Hindlimb muscle (tissue), 1 donor: Measurements from ENCODE around the gene L2HGDH. TPM values are rescaled to one million over a fixed set of nuclear protein-coding genes. Genes with fewer than 3 reads are reported as not detected.
A peak's percentile ranks its signal among the peaks of the same experiment; 100 is the strongest.

Source experiments
- DNase-seq: peaks from one replicate; pipeline ENCODE4 v3.0.0-alpha.2; 2013
- polyA plus RNA-seq: library from polyadenylated mRNA; unstranded; fragments of 120-200 nt; gene quantifications from one replicate; pipeline ENCODE4 v1.2.1, GENCODE V29; 2013; ENCODE audit not compliant: insufficient read length

L2HGDH gene
- polyA plus RNA-seq, 1 donor: 6.7 TPM

DNA sequence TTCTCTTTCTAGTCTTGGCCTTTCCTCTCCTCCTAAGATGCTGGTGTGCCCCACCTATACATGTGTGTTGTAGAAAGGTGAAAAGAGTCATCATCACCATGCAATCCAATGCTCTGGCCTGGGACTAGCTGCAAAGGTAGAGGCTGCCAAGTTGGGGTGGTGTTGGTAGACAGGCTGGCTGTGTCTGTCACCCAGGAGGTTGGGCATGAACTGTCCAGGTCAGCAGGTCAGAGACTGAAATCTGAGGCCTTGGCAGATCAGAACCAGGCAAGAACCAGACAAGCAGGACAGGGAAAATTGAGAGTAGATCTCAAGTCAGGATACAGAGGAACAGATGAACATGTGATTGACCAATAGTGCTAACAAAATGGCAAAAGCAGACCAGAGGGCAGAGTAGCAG is 26.2 kb downstream of the L2HGDH start:
- DNase-seq: no peak

DNA sequence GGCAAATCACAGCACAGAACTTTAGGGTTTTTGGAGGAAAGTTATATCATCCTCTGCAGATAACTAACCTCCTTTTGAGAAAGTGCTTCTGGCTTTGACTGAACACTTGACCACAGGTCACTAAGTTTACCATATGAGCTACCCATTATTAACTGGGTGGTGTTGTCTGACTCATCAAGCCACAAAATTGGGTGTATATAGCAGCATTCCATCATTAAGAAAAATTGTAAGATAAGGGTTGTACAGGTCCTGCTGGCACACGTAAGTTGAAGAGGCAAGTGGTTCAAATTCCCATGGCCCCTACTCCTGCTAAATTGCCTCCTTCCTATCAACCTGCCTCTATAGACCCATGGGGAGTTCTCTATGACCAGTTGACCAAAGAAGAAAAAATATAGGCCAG is 39.5 kb downstream of the L2HGDH start:
- no peak for DNase-seq

DNA sequence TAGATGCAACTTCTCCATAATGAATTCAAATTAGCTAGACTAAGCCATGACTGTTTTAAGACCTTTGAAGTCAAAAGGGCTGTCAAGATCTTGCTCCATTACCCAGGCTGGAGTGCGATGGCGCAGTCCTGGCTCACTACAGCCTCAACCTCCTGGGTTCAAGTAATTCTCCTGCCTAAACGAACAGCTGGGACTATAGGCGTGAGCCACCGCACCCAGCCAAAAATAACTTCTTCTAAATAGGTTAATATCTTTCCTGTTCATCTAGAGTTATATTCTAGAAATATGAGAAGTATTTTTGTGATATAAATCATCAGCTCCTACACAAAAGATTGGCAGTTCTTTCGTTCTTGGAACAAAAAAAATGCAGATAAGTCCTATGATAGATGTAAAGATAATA is 41.1 kb downstream of the L2HGDH start:
- DNase-seq: no peak

DNA sequence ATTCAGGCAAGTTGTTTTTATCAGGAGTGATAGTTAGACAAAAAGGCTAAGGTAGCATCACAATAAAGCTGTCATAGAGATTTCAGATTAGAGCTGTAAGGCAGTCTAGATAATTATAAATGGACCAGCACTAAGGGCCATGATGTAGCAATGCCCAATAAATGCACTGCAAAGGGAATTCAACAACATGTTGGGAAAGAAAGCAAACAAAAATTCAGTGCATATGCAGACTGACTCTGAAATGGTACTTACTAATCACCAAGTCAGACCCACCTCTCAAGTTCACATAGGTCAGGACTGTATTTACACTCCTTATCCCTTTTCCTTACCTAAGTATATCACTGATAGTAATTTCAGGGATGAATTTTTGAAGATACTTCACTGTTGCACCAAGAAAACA is 47.0 kb downstream of the L2HGDH start:
- no peak for DNase-seq

DNA sequence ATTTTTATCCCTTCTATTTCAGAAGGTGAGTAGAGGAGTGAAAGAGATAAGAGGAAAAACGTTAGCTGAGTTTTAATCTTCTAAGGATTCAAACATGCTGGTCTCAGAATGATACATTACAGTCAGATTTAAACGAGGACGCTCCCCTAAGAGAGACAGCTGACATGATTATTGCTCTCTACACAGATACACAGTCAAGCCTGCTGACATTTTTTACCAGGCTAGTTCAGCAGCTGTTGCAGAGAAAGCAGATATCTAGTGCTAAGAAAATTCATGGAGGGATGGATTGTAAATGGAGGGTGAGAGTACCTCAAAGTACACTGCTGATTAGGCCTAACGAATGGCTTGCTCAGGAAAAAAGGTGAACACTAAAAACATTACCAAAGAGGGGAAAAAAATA is 48.7 kb downstream of the L2HGDH start:
- no peak for DNase-seq

DNA sequence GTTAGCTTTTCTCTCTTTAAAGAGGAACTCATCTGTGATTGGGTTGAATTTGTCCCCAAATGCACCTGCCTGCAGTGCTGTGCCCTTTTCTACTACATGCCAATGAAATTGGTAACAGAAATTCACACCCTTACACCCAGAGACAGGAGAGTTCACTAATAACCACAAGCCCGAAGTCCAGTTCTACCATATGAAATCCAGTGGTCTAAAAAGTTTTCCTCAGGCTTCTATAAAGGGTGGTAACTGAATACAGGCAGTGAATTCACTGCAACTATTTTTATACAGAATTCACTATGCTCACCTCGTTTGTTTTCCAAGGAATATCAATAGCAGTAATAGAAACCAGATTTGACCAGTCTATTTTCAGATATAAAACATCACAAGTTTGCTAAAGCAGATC is 49.2 kb downstream of the L2HGDH start:
- DNase-seq: no peak

DNA sequence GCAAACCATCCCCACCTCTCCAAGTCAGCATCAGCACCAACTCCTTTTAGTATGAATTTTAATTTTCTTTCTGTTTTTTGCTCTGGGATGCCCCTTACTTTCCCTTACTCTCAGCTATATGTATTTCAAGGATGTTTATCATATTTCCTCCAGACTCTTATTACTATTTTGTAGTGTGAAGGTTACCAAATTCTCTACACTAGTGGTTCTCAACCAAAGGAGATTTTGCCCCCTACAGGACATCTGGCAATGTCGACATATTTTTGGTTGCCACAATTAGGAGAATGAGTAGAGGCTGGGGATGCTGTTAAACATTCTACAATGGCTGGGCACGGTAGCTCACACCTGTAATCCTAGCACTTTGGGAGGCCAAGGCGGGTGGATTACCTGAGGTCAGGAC is 51.5 kb downstream of the L2HGDH start:
- DNase-seq: no peak

DNA sequence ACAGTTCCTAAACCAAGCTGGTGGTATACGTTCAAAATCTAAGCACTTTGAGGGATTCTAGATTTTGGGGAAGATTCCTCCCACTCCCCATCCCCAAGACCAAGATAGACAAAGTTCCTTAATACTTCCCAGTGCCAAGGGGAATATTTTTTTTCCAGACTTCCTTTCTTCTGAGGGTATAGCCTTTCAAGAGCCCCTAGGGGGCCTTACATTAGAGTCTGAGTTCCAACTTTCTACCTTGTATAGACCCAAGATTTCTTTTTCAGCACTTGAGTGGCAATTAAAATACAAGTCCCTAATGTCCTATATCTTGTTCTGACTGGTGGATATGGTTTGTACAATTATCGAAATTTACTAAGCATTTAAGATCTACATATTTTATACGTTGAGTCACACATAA is 52.0 kb downstream of the L2HGDH start:
- no peak for DNase-seq

DNA sequence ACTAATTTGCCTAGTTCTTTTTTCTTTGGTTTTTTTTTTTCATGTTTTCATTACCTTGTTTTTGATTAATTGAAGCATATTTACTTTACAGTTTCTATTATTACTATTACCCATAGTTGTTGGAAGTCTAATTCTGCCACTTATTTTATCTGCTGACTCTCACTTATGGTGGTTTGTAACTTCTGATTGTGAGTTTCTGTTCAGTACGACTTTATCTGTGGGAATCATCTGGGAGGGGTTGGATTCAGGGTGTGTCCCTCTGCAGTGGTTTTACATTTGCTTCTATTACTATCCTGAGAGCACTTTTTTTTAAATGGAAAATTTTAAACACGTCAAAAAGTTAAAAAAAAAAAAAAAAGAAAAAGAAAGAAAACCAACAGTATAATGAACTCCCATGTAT is 54.3 kb downstream of the L2HGDH start:
- no peak for DNase-seq

DNA sequence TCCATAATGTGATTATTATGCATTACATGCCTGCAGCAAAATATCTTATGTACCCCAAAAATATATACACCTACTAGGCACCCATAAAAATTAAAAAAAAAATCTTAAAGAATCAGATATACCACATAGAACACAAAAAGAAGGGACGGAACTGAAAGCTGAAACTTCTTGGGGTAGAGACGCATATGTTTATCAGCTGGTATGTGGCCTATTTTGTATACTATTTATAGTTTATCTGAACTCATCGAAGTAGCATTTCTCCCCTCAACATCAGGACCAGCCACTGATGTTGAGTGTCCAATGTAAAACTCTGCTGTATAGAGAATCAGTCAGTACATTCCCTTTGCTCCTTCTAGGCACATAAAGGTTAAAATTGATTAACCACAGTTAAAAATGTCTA is 57.8 kb downstream of the L2HGDH start:
- no peak for DNase-seq

DNA sequence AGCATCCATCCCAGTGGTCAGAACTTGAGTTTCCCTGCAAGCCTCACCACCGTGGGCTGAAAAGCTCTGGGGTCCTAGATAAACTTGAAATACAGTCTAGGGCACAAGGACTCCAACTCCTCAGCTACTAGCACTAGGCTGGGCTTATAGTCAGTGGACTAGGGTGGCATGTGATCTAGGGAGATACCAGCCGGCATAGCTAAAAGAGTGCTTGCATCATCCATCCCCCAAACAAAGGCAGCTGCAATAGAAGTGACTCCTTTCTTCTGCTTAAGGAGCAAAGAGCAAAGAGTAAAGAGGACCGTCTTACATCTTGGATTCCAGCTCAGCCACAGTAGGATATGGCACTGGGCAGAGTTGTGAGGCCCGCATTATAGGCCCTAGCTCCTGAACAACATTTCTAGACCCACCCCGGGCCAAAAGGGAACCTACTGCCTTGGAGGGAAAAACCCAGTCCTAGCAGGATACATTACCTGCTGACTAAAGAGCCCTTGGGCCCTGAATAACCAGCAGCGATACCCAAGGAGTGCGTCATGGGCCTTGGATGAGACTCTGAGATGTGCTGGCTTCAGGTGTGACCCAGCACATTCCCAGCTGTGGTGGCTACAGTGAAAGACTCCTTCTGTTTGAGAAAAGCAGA is 62.8 kb downstream of the L2HGDH start:
- DNase-seq: no peak

DNA sequence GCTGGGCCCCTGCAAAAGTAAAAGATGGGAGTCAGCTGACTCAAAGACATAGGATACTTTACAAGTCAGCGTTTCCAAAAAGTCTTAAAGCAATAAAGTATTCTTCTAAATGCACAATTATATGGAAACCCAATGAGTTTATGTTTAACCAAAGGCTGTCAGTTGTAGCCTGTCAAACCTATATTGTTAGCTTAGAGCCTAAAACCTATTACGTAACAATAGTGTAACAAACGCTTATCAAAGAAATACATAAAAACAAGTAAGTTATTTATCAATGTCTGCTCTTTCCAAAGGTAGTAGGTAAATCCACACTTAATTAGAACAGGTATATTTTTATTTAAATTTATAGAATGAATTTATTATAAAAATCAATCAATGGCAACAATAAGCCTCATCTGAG is 64.8 kb downstream of the L2HGDH start:
- no peak for DNase-seq

DNA sequence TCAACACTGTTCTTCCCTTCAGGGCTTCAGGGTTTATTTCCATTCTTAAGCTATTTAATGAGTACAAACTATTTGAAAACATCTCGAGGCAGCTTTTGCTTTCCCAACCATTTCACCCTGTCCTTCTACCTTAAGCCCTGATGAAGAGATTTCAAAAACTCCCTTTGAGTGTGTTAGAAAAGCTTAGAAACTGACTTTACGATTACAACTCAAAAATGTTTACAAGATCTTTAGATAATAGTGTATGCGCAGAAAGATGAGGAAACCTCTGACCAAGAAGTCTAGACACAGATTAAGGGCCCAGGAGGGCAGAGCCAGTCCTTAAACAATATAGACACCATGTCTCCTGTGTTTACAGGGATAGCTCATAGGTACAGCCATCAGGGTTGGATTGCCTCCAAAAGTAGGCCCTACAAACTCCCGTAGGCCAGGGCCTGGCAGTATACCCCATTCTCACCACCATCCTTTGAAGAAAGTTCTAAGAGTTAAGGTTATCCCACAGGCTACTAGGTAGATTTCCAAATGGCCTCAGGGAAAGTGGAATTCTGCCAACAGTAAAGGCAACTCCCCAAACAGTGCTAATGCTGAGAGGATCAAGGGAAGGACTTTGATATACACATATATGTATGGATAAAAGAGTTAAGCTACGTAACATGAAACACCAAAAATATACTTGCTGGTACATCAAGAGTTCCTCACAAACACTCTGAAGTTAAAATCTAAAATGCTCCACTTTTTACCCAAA is 69.3 kb downstream of the L2HGDH start:
- DNase-seq: no peak

DNA sequence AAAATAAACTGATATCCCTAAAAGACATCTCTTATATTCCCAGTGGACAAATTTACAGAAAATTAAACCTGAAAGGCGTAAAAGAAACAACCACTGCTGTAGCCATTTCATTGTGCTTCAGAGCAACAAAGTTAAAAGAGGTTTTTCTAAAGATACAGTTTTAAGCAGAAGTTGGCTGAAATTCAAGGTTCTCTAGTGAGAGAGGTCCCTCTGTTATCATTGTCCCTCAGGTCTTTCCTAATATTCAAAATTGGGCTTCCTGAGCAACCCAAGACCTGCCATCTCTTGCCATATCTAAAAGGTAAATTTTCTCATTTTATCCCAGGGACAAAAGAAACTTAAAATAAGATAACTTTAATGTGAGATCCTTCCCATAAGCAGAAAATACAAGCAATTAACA is 69.9 kb downstream of the L2HGDH start:
- no peak for DNase-seq

DNA sequence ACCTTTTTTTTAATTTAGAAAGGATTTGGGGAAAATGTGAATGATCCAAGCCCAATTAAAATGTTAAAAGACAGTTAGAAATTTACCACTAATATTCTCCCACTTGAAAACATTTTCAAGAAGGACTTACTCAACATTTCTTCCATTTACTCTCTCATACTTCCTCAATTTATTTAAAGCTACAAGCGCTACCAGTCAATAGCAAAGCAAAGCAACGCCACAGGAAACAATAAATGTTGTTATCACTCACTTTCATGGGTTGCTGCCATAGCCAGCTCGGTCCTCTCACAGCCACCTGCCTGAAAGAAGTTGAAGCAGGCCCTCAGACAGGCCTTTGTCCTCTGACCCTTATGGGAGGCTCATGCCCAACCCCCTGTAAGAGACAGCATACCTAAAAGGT is 74.6 kb downstream of the L2HGDH start:
- DNase-seq: no peak

DNA sequence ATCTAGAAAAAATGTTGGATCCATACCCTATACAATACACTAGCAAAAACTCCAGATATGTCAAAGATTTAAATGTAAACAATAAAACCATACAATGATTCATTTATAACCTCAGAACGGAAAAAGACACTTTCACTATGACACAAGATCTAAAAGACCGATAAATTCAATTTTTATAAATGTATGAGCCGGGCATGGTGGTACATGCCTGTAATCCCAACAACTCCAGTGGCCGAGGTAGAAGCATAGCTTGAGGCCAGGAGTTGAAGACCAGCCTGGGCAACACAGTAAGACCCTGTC is 78.1 kb downstream of the L2HGDH start:
- DNase-seq: no peak

DNA sequence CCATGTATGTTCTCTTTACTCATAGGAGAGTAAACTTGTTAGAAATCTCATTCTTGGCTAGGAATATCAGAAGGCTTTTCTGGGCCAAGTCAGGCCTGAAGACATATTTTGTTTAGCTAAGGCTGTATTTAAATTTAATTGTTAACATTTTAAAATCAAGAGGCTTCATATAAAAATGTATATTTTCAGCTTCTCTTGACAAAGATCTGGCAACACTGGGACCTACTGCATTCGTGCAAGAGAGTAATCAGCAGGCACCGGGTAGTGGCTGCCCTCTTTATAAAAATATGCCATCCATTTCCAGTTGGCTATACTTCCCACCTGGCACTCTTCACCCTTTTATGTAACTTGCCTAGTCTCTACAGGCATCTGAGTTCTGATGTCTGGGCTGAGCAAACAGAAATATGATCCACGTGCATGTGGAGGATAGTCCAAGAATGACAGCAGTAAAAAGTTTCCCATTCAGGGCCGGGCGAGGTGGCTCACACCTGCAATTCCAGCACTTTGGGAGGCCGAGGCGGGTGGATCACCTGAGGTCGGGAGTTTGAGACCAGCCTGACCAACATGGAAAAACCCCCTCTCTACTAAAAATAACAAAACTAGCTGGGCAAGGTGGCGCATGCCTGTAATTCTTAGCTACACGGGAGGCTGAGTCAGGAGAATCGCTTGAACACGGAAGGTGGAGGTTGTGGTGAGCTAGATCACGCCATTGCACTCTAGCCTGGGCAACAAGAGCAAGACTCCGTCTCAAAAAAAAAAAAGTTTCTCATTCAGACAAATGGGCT is 78.7 kb downstream of the L2HGDH start:
- DNase-seq: no peak

DNA sequence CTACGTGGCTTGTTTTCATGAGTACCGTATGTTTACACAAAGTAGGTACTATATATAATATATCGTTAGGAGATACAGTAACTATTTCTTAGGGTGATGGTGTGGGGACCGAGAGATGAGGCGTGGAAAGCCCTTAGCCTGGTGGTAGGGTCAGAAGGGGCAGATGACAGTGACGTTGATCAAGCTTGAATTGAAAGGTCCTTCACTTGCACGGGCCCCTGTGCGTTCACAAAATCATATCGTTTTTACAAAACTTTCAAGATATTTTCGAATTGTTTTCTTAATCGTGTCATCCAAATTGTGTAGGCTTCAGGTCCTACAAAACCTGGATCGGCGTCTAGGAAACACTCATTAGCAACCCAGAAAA is 79.8 kb downstream of the L2HGDH start:
- no peak for DNase-seq

DNA sequence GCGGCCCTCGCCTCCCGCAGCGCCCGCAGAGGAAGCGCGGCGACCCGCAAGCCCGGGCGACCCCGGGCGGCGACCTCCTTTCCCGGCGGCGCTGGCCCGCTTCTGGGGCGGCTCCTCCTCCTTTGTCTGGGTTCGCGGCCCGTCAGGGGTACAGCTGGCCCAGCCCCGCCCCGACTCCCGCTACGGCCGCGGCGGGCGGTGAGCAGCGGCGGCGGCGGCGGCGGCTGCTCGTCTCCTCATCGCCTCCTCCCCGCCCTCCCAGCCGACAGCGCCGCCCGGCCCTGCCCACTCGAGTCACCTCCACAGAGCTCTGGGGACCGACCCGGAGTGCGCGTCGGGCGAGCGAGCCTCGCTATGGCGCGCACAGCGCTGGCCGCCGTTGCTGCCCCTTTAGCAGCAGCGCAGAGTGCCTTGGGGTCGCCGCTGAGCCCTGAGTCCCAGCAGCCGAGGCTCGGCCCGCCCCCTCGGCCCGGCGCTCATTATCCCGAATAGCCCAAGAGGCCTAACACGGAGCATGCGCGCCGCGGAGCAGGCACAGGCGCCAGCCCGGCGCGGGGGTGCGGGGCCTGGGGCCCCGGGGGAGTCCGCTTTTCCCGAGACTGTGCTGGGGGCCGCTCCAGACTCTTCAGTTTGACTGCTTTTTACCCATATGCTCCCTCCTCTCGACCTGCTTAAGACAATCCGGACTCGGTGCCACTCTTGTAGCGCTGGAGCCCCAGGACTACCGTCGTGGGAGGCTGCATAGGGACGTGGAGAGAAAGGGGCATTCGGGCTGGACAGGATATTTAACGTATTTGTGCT is 80.4 kb downstream of the L2HGDH start, which contains the start of gene SOS2:
Gene SOS2, minus strand, starts transcription at position 104 of the 801 bp plus-strand sequence. CDS start 295 bp downstream, outside the sequence.
- peak; percentile 90 for DNase-seq

DNA sequence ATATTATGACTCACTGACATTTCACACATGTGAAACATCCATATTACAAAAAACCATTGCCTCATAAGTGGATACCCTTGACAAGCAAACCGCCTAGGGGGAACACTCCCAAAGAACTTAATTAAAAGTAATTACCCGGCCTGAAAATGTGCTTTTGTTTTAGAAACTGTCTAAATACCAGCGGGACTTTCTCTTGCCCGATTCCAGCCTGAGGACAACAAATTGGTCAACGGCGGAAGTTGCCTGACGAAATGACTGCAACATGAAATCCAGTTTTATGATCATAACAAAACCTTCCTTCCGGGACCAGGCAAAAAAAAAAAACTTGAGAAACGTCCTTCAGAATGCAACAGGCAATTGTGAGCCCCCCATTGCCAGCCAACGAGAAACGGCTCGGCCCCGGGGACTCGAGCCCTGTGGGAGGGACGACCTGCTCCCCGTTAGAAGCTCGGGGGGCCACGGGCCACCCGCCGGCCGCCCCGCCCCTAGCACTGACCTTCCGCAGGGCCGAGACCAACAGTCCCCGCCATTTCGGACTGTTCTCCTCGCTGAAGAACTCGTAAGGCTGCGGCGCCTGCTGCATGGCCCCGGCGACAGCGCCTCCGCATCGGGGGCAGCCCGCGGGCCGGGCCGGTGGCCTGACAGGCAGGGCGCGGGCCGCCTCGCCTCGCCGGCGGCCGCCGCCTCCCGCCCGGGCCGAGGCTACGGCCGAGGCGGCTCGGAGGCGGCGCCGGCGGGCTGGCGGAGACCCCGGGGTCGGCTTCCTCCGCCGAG is 81.1 kb downstream of the L2HGDH start:
- peak; percentile 66 for DNase-seq

DNA sequence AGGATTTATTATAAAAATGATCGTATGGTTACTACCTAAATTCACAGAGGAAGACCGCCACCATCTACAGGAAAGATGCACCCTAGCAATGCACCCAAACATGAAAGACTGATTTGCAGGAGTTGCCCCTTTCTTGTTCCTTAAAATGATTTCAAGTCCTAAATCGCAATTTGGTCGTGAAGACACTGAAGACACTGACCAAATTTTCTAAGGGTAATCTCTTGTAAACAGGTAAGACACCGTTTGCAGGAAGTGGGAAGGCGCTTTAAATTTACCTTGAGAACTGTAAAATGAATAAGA is 81.7 kb downstream of the L2HGDH start:
- no peak for DNase-seq

DNA sequence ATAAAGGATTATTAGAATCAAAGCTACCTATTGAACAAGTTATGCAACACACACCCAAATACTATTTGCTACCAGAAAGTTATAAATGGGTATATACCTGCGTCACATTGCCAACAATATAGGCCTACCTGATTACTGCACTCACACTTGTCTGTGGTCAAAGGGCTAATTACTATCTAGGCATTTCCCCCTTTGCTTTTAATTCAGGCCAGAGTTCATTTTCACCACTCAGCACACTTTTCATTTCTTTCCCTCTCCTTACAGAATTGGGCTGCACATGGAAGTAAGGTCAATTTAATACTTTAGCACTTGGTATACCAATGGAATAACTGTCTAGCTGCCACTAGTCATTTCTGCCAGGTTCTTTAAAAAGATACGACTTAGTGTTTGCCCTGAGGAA is 82.3 kb downstream of the L2HGDH start:
- no peak for DNase-seq

DNA sequence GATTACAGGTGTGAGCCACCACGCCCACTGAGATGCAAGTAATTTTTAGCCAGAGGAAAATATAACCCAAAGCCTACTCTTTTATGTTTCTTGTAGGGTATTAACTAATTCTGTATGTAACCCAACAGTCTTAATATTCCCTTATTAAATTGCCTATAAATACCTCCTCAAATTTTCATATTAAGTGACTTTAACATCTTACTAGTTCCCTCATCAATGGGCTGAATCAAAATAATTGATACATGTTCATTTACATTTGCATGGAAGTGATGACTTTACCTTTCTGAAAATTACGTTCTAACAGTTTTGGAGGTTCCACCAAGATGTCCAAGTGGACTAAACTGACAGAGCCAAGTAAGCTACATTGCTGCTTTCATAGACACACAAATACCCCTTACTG is 83.7 kb downstream of the L2HGDH start:
- DNase-seq: no peak
